H1 (cell line): ENCODE measurements around the gene CIZ1. TPM values are rescaled to one million over a fixed set of nuclear protein-coding genes. Genes with fewer than 3 reads are reported as not detected.

Experiments used
- CTCF ChIA-PET: fragments of 300-600 bp; sonication (Branson Sonifier 250); formaldehyde crosslinking; loops from one replicate; lab custom pipeline; 2021; ENCODE audit not compliant: partially characterized antibody; lab: Charles Lee
- POLR2A ChIA-PET: fragments of 300-600 bp; sonication (Branson Sonifier 250); formaldehyde crosslinking; loops from one replicate; lab custom pipeline; 2021; ENCODE audit warnings: inconsistent platforms; ENCODE audit not compliant: partially characterized antibody; lab: Charles Lee
- DNase-seq, 2 experiments: peaks; one replicate each; pipeline versions ENCODE4 v3.0.0 to v3.0.0-alpha.2; 2010 to 2022; ENCODE audit warnings: low spot score in 2 of 2, low read depth in 1 of 2, mixed read lengths in 1 of 2
- FAIRE-seq: peaks from 2 replicates; lab custom pipeline; 2011; peaks lifted over from hg19 to GRCh38; lab: Jason Lieb, UNC
- H2AFZ ChIP-seq: 2 replicates; pipeline ENCODE4 v1.8.1; 2012; ENCODE audit warnings: low read length, inconsistent platforms
- H2AK5ac ChIP-seq: 2 replicates; pipeline ENCODE4 v1.6.1; 2013; ENCODE audit warnings: low read depth, low read length
- H2BK120ac ChIP-seq: replicated peaks from 2 replicates; pipeline ENCODE3; 2013; ENCODE audit warnings: low read depth, low read length, inconsistent platforms
- H2BK12ac ChIP-seq: 2 replicates; pipeline ENCODE4 v1.6.1; 2013; ENCODE audit warnings: low read depth, low read length
- H2BK15ac ChIP-seq: 2 replicates; pipeline ENCODE4 v1.6.1; 2013; ENCODE audit warnings: low read length
- H2BK20ac ChIP-seq: 2 replicates; pipeline ENCODE4 v1.6.1; 2013; ENCODE audit warnings: low read length
- H2BK5ac ChIP-seq: 2 replicates; pipeline ENCODE4 v1.6.1; 2013; ENCODE audit warnings: low read depth, low read length
- H3K14ac ChIP-seq: 2 replicates; pipeline ENCODE4 v1.6.1; 2013; ENCODE audit warnings: inconsistent platforms; ENCODE audit not compliant: insufficient read length
- H3K18ac ChIP-seq: 2 replicates; pipeline ENCODE4 v1.6.1; 2013; ENCODE audit warnings: low read length; ENCODE audit errors: extremely low read depth
- H3K23ac ChIP-seq: 2 replicates; pipeline ENCODE4 v1.6.1; 2013; ENCODE audit warnings: inconsistent platforms; ENCODE audit not compliant: insufficient read length
- H3K23me2 ChIP-seq: 2 replicates; pipeline ENCODE4 v1.6.1; 2013; ENCODE audit warnings: low read depth, low read length
- H3K27ac ChIP-seq: 2 replicates; pipeline ENCODE4 v1.6.1; 2011; ENCODE audit warnings: low read depth, low read length, inconsistent platforms
- H3K27me3 ChIP-seq, 4 experiments: replicated peaks in 1 of 4; 1 replicate in 1 of 4; 2 replicates in 3 of 4; pipeline versions ENCODE4 v1.6.1 to v1.8.1; 2011 to 2013; ENCODE audit warnings: low read length in 3 of 4, mild to moderate bottlenecking in 3 of 4, inconsistent platforms in 2 of 4, mixed read lengths in 2 of 4, moderate library complexity in 1 of 4; ENCODE audit not compliant: control insufficient read depth in 3 of 4, insufficient read depth in 3 of 4; ENCODE audit errors: extremely low read depth in 1 of 4
- H3K36me3 ChIP-seq, 4 experiments: 2 replicates each; pipeline versions ENCODE4 v1.6.1 to v1.8.1; 2011 to 2013; ENCODE audit warnings: mild to moderate bottlenecking in 4 of 4, low read length in 3 of 4, moderate library complexity in 2 of 4, control low read depth in 1 of 4, inconsistent platforms in 1 of 4; ENCODE audit not compliant: insufficient read depth in 4 of 4, control insufficient read depth in 2 of 4
- H3K4ac ChIP-seq: replicated peaks from 2 replicates; pipeline ENCODE3; 2013; ENCODE audit warnings: low read length, low read depth, mixed read lengths, inconsistent platforms; ENCODE audit not compliant: insufficient read length
- H3K4me1 ChIP-seq, 4 experiments: replicated peaks in 1 of 4; 1 replicate in 1 of 4; 2 replicates in 3 of 4; pipeline versions ENCODE4 v1.6.1 to v1.8.1; 2011 to 2013; ENCODE audit warnings: low read length in 3 of 4, inconsistent platforms in 2 of 4, mixed read lengths in 1 of 4; ENCODE audit not compliant: insufficient read depth in 4 of 4, control insufficient read depth in 3 of 4
- H3K4me2 ChIP-seq, 2 experiments: 2 replicates each; pipeline versions ENCODE4 v1.6.1 to v1.8.1; 2011 to 2013; ENCODE audit warnings: low read depth in 2 of 2, low read length in 2 of 2, control low read depth in 1 of 2, inconsistent platforms in 1 of 2, mild to moderate bottlenecking in 1 of 2; ENCODE audit not compliant: insufficient read depth in 1 of 2
- H3K4me3 ChIP-seq, 4 experiments: fragments of 200-600, 300-600 bp in 1 of 4; sonication (generic), shearing (Covaris generic), sonication (Bioruptor Twin) in 1 of 4; 2 replicates each; pipeline versions ENCODE4 v1.5.1 to v1.8.1; 2011 to 2016; ENCODE audit warnings: low read length in 4 of 4, low read depth in 3 of 4, control low read depth in 2 of 4, inconsistent platforms in 2 of 4, mild to moderate bottlenecking in 2 of 4, mixed read lengths in 1 of 4, moderate library complexity in 1 of 4; ENCODE audit not compliant: insufficient read depth in 2 of 4; ENCODE audit errors: extremely low read depth in 1 of 4
- H3K56ac ChIP-seq: replicated peaks from 2 replicates; pipeline ENCODE3; 2013; ENCODE audit warnings: low read depth, mild to moderate bottlenecking, mixed read lengths, low read length, inconsistent platforms; ENCODE audit not compliant: insufficient read length
- H3K79me1 ChIP-seq: 2 replicates; pipeline ENCODE4 v1.6.1; 2013; ENCODE audit warnings: low read depth, low read length, control low read depth
- H3K79me2 ChIP-seq, 2 experiments: 2 replicates each; pipeline versions ENCODE4 v1.6.1 to v1.8.1; 2012 to 2013; ENCODE audit warnings: low read length in 2 of 2, mild to moderate bottlenecking in 2 of 2, inconsistent platforms in 1 of 2; ENCODE audit not compliant: insufficient read depth in 2 of 2, control insufficient read depth in 1 of 2
- H3K9ac ChIP-seq, 4 experiments: replicated peaks in 1 of 4; 1 replicate in 1 of 4; 2 replicates in 3 of 4; pipeline versions ENCODE4 v1.6.1 to v1.8.1; 2011 to 2013; ENCODE audit warnings: low read depth in 3 of 4, low read length in 3 of 4, control low read depth in 2 of 4, mild to moderate bottlenecking in 2 of 4, moderate library complexity in 2 of 4, inconsistent platforms in 1 of 4; ENCODE audit errors: extremely low read depth in 1 of 4
- H3K9me3 ChIP-seq, 2 experiments: 2 replicates each; pipeline versions ENCODE4 v1.6.1 to v1.8.1; 2012 to 2013; ENCODE audit warnings: mild to moderate bottlenecking in 2 of 2, moderate library complexity in 2 of 2, control low read depth in 1 of 2, inconsistent platforms in 1 of 2, low read depth in 1 of 2, low read length in 1 of 2, mixed read lengths in 1 of 2; ENCODE audit not compliant: insufficient read depth in 2 of 2
- H4K20me1 ChIP-seq, 2 experiments: replicated peaks in 1 of 2; 2 replicates each; pipeline versions ENCODE3 to v1.8.1; 2011 to 2013; ENCODE audit warnings: inconsistent platforms in 2 of 2, low read length in 2 of 2, mild to moderate bottlenecking in 1 of 2; ENCODE audit not compliant: insufficient read depth in 2 of 2, control insufficient read depth in 1 of 2
- H4K5ac ChIP-seq: 2 replicates; pipeline ENCODE4 v1.6.1; 2013; ENCODE audit warnings: low read length, low read depth, mixed read lengths, inconsistent platforms; ENCODE audit not compliant: insufficient read length
- H4K8ac ChIP-seq: 2 replicates; pipeline ENCODE4 v1.8.0; 2013; ENCODE audit warnings: mild to moderate bottlenecking, moderate library complexity, low read length, inconsistent platforms; ENCODE audit not compliant: insufficient read depth; ENCODE audit errors: extremely low read depth
- H4K91ac ChIP-seq: replicated peaks from 2 replicates; pipeline ENCODE3; 2013; ENCODE audit warnings: low read length, mixed read lengths, inconsistent platforms; ENCODE audit not compliant: insufficient read length
- BACH1 ChIP-seq: IDR thresholded peaks from 2 replicates; pipeline ENCODE4 v1.6.1; 2012; ENCODE audit warnings: low read length, improper control_type of control experiment
- CBX5 ChIP-seq: fragments of 300-800, 300-1000 bp; sonication (generic); IDR thresholded peaks from 2 replicates; pipeline ENCODE4 v1.7.1; 2016; ENCODE audit warnings: antibody characterized with exemption, low read length, low read depth
- CBX8 ChIP-seq: fragments of 300-800, 300-1000 bp; sonication (generic); IDR thresholded peaks from 2 replicates; pipeline ENCODE4 v1.7.1; 2016; ENCODE audit warnings: low read depth, low read length, borderline replicate concordance
- EGR1 ChIP-seq: IDR thresholded peaks from 2 replicates; pipeline ENCODE4 v1.6.1; 2011; ENCODE audit warnings: low read depth, low read length, borderline replicate concordance
- PHF8 ChIP-seq: fragments of 200-600 bp; sonication (generic); conservative IDR thresholded peaks from 2 replicates; pipeline ENCODE4 v1.7.1; 2012; ENCODE audit warnings: low read depth, mild to moderate bottlenecking, inconsistent platforms, low read length, moderate library complexity
- WGBS, 2 experiments: shearing (Covaris generic) in 1 of 2; methylation state at CpG; one replicate each; pipeline versions ENCODE4 v1.1.6 to v1.1.7; 2013 to 2015; ENCODE audit warnings: low lambda C conversion rate in 2 of 2, mixed read lengths in 2 of 2, inconsistent platforms in 1 of 2, low coverage in 1 of 2, missing lambda C conversion rate in 1 of 2; ENCODE audit not compliant: insufficient replicate concordance in 2 of 2, insufficient coverage in 1 of 2, insufficient read length in 1 of 2; ENCODE audit errors: extremely low coverage in 1 of 2, missing lambda C conversion rate in 1 of 2; 5-methylcytosine and 5-hydroxymethylcytosine counted together
- polyA plus RNA-seq, 7 experiments: library from polyadenylated mRNA; depleted of rRNA in 3 of 7; stranded (reverse) in 5 of 7; unstranded in 2 of 7; fragments of >200 nt in 5 of 7; fragments of 200-250 nt in 2 of 7; gene quantifications; 1 replicate in 5 of 7; 2 replicates in 1 of 7; 4 replicates in 1 of 7; pipeline versions ENCODE4 v1.2.1 to v1.2.3, GENCODE V29; 2011 to 2013; ENCODE audit warnings: missing spikeins in 2 of 7, mixed read lengths in 2 of 7
- total RNA-seq: library from RNA; stranded (reverse); fragmentation: NEBNext Ultra II Directional; extraction: Animal tissue kit (Norgen Biotek cat#: 25700); gene quantifications from 2 replicates; pipeline ENCODE4 v1.2.1, GENCODE V29; 2021

Gene CIZ1
- total and polyA plus RNA-seq, 2 of the 8 experiments (the other 6 are each of a cell fraction or from before 2014, with no cell fraction given): 66.0 to 107 TPM

DNA sequence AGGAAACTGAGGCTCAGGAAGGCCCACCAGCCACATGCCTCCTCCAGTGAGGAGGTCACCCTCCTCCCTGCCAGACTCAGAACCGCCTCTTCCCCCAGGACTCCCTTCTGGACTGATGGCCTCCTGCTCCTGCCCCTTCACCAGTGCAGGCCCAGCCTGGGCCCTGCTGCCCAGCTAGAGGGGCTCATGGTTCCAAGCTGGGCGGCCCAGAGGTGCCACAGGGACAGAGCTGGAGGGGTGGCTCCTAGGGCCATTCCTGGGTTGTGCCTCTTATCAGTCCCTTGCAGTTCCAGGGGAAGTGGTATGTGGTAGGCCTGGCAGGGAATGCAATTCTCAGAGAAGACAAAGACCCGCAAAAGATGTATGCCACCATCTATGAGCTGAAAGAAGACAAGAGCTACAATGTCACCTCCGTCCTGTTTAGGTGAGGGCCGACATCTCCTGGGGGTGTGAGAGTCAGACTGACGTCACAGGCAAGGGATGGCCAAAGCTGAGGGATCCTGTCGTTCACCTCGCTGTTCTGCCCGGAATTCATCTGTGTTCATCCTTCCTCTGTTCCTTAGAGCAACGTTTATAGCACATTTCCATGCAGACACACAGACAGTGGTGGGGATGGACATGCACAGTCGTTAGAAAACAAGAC is 41.3 kb downstream of the CIZ1 start:
- peak overlapping the region; percentile 21 for H2BK15ac ChIP-seq
- H3K9me3 ChIP-seq: no peaks in the 10 kb centered on the region
- no peak overlapping the region for H3K27ac ChIP-seq
- no peak overlapping the region for H3K14ac ChIP-seq
- no peak overlapping the region for H4K5ac ChIP-seq
- H3K56ac ChIP-seq: no peak overlapping the region
- H2BK120ac ChIP-seq: no peak overlapping the region
- H2AFZ ChIP-seq: peak overlapping the region; percentile 93
- no peak overlapping the region for H4K91ac ChIP-seq
- H3K27me3 ChIP-seq: no peaks in the 10 kb centered on the region; a peak in 2 of 7 replicates
- H3K36me3 ChIP-seq: no peaks in the 10 kb centered on the region
- DNase-seq (no peak), FAIRE-seq (no peak)
- no peak overlapping the region; the same call in 1 of the 2 replicates for H2BK20ac ChIP-seq
- ChIA-PET CTCF (interaction anchor here (0.5 to 6.1 kb wide), 19 partner anchors 9 to 556 kb away, joined by 3 to 74 read pairs (median 4); partner anchors contain the start of genes BBLN, PIP5KL1 and PTGES2), POLR2A (interaction anchor here (0.7 to 2.5 kb wide), 7 partner anchors 8 to 40 kb away, joined by 3 to 18 read pairs (median 4); partner anchors contain the start of gene BBLN)
- H3K9ac ChIP-seq: no peak overlapping the region
- H2BK12ac ChIP-seq: no peak overlapping the region
- H3K4me2 ChIP-seq: peak overlapping the region; percentile 2 to 45; a peak in 1 of 4 replicates
- H3K4ac ChIP-seq: no peak overlapping the region
- H3K23me2 ChIP-seq: no peaks in the 10 kb centered on the region
- H2AK5ac ChIP-seq: no peak overlapping the region; the same call in 1 of the 2 replicates
- peaks cover 0 to 8% (median 3%) of the 10 kb centered on the region in 4 experiments; a peak in 5 of 7 replicates for H3K4me1 ChIP-seq
- no peaks in the 10 kb centered on the region for H3K79me2 ChIP-seq
- H2BK5ac ChIP-seq: no peak overlapping the region
- WGBS, 2 experiments: 80% methylated on average over 11 of the region's 11 CpGs; no CpG with 5 or more reads in 1 of the 2 experiments
- H3K18ac ChIP-seq: peak overlapping the region; percentile 42; the same call in 1 of the 2 replicates
- H3K4me3 ChIP-seq: no peak overlapping the region
- no peak overlapping the region for H3K23ac ChIP-seq
- no peak overlapping the region; the same call in 1 of the 2 replicates for H4K8ac ChIP-seq
- H4K20me1 ChIP-seq: no peaks in the 10 kb centered on the region
- H3K79me1 ChIP-seq: no peaks in the 10 kb centered on the region
- TF ChIP-seq PHF8 (no peak), CBX5 (no peak), EGR1 (no peak), CBX8 (no peak), BACH1 (no peak)
